ENCODE results near the gene PYM1. TPM values are rescaled to one million over a fixed set of nuclear protein-coding genes. Genes with fewer than 3 reads are reported as not detected.

PYM1 gene
- total RNA-seq, 1 experiment from 2014 or later, result 33.6 TPM

DNA sequence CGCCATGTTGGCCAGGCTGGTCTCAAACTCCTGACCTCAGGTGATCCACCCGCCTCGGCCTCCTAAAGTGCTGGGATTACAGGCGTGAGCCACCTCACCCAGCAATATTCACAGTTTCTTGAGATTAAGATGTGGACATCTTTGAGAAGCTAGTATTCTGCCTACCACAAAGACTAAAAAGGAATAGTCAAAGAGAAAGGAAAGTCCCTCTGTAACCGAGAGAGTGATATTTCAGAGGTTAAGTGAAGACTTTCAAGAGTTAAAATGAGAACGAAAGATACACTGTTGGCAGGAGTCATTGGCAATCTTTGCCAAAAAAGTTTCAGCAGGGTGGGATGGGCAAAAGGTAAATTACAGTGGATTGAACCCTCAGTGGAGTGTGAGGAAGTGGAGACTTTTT lies 18.9 kb upstream of the PYM1 start:
- no peak overlapping the region for H3K4me3 Mint-ChIP-seq (ENCODE audit: low read depth, unreplicated experiment)
- intact Hi-C loops (cut with micrococcal nuclease; ENCODE audit: unreplicated experiment), result no loop called here
- no peak overlapping the region for H3K27ac Mint-ChIP-seq (ENCODE audit: unreplicated experiment)
- BruUV-seq (replicated peaks), result no TSS peak
- no peaks in the 10 kb centered on the region for H3K4me1 Mint-ChIP-seq (ENCODE audit: low read depth, unreplicated experiment)
- no peaks in the 10 kb centered on the region for H3K9me3 Mint-ChIP-seq (ENCODE audit: low read depth, unreplicated experiment)
- H3K27me3 Mint-ChIP-seq (ENCODE audit: unreplicated experiment), result no peaks in the 10 kb centered on the region
- peaks cover 2% of the 10 kb centered on the region for H3K36me3 Mint-ChIP-seq (ENCODE audit: insufficient read depth, unreplicated experiment)
- CTCF ChIA-PET, result interaction anchor here (0.7 kb wide), 1 partner anchor 67 kb away, joined by 5 read pairs; no protein-coding TSS in a partner anchor
- no peak for TF ChIP-seq CTCF (IDR thresholded peaks at IDR 0.05; ENCODE audit: unreplicated experiment)
- DNase-seq, result no peak

DNA sequence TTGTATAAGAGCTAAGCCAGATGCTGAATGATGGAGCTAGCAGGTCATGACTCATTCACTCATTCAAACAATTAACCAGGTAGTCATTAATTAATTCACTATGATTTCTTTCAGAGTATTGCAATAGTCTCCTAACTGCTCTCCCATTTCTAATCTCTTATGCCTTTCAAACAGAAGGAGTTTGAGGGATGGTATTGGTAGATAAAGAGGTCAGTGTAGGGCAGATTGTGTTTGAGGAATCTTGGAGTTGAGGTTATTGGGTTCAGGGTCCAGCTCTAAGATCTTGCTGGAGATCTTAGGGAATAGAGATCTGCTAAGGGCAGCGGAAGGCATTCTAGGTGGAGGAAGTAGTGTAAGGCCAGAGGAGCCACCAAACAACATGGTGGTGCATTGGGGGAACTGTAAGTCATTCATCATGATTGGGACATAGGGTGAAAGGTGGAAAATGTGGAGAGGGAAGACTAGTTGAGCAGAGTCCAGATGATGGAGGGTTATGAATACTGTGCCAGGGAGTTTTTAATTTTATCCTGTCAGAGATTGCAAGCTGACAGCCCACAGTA lies 15.0 kb upstream of the PYM1 start:
- intact Hi-C loops (cut with micrococcal nuclease; ENCODE audit: unreplicated experiment), result no loop called here
- BruUV-seq (replicated peaks), result no TSS peak
- CTCF ChIA-PET, result no interaction called here
- Mint-ChIP-seq H3K27ac (ENCODE audit: unreplicated experiment) (no peak overlapping the region), H3K9me3 (ENCODE audit: low read depth, unreplicated experiment) (no peaks in the 10 kb centered on the region), H3K36me3 (ENCODE audit: insufficient read depth, unreplicated experiment) (no peaks in the 10 kb centered on the region), H3K4me3 (ENCODE audit: low read depth, unreplicated experiment) (no peak overlapping the region), H3K27me3 (ENCODE audit: unreplicated experiment) (no peaks in the 10 kb centered on the region), H3K4me1 (ENCODE audit: low read depth, unreplicated experiment) (peaks cover 12% of the 10 kb centered on the region)
- no peak for DNase-seq
- TF ChIP-seq CTCF (IDR thresholded peaks at IDR 0.05; ENCODE audit: unreplicated experiment), result no peak

DNA sequence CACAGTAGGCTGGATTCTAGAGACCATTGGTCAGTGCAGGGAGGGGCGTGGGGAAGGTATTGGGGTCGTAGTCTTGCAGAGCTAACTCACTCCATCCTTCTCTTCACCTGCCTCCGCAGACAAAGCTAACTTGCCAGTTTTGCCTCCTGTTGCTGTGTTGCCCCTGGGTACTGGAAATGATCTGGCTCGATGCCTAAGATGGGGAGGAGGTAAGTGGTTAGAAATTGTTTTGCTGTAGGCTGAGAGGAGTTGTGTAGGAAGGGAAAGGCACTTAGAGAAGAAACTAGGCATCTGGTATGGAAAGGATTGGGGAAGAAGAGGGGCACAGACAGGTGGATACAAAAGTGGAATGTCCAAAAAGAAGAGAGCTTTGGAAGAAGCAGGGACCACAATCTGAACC lies 14.4 kb upstream of the PYM1 start:
- CTCF ChIA-PET, result no interaction called here
- Mint-ChIP-seq H3K9me3 (ENCODE audit: low read depth, unreplicated experiment) (no peaks in the 10 kb centered on the region), H3K4me1 (ENCODE audit: low read depth, unreplicated experiment) (peaks cover 18% of the 10 kb centered on the region), H3K36me3 (ENCODE audit: insufficient read depth, unreplicated experiment) (no peaks in the 10 kb centered on the region), H3K27me3 (ENCODE audit: unreplicated experiment) (no peaks in the 10 kb centered on the region), H3K4me3 (ENCODE audit: low read depth, unreplicated experiment) (no peak overlapping the region), H3K27ac (ENCODE audit: unreplicated experiment) (no peak overlapping the region)
- no peak for TF ChIP-seq CTCF (IDR thresholded peaks at IDR 0.05; ENCODE audit: unreplicated experiment)
- BruUV-seq (replicated peaks), result no TSS peak
- no peak for DNase-seq
- intact Hi-C loops (cut with micrococcal nuclease; ENCODE audit: unreplicated experiment), result no loop called here

GRCh38 chr12:55940065-55940732 lies 12.5 kb upstream of the PYM1 start:
- CTCF ChIA-PET, result interaction anchor here (0.6 to 2.5 kb wide), 9 partner anchors 9 to 201 kb away, joined by 3 to 23 read pairs (median 4); partner anchors contain the start of genes DGKA, DNAJC14, ORMDL2 and PYM1
- no TSS peak for BruUV-seq (replicated peaks)

More at GRCh38 chr12:55940065-55940732, 12.5 kb upstream of the PYM1 start:
- Mint-ChIP-seq H3K9me3 (ENCODE audit: low read depth, unreplicated experiment) (no peaks in the 10 kb centered on the region), H3K4me3 (ENCODE audit: low read depth, unreplicated experiment) (no peak overlapping the region), H3K36me3 (ENCODE audit: insufficient read depth, unreplicated experiment) (no peaks in the 10 kb centered on the region), H3K27me3 (ENCODE audit: unreplicated experiment) (no peaks in the 10 kb centered on the region), H3K4me1 (ENCODE audit: low read depth, unreplicated experiment) (peaks cover 22% of the 10 kb centered on the region), H3K27ac (ENCODE audit: unreplicated experiment) (no peak overlapping the region)
- TF ChIP-seq CTCF (IDR thresholded peaks at IDR 0.05; ENCODE audit: unreplicated experiment), result peak; percentile 80
- DNase-seq, result peak; percentile 93
- intact Hi-C loops (cut with micrococcal nuclease; ENCODE audit: unreplicated experiment), result loop anchor here (1.0 kb wide), 1 partner anchor 201 kb away; no protein-coding TSS in a partner anchor
